ENCODE data around the gene FRMPD4. TPM values are rescaled to one million over a fixed set of nuclear protein-coding genes. Genes with fewer than 3 reads are reported as not detected.

Gene FRMPD4
- total RNA-seq, 2 experiments from 2014 or later, result not detected

- no peaks in the 10 kb centered on the region for H3K36me3 Mint-ChIP-seq (ENCODE audit: low read depth)
Measured at GRCh38 chrX:12758291-12758690, 620.0 kb downstream of the FRMPD4 start.

GRCh38 chrX:12767856-12768255 is 629.6 kb downstream of the FRMPD4 start:
- TF ChIP-seq CTCF (IDR thresholded peaks at IDR 0.05), result no peak
- POLR2A ChIA-PET, result no interaction called here
- no peak overlapping the region for H3K4me3 ChIP-seq (ENCODE audit: low read length)
- intact Hi-C loops (cut with DNase I, micrococcal nuclease), result loop anchor here in 1 of 2 experiments (5.0 kb wide), 1 partner anchor 1626 kb away; no protein-coding TSS in a partner anchor
- H3K4me1 ChIP-seq (ENCODE audit: insufficient read depth, low read length), result peaks cover 6% of the 10 kb centered on the region
- no peaks in the 10 kb centered on the region for H3K36me3 ChIP-seq (ENCODE audit: insufficient read depth, low read length)
- Mint-ChIP-seq H3K9me3 (no peaks in the 10 kb centered on the region), H3K36me3 (ENCODE audit: low read depth) (no peaks in the 10 kb centered on the region), H3K27ac (no peak overlapping the region), H3K27me3 (peaks cover 4% of the 10 kb centered on the region), H3K4me1 (ENCODE audit: low read depth) (peaks cover 13% of the 10 kb centered on the region), H3K4me3 (no peak overlapping the region)
- no peaks in the 10 kb centered on the region for H3K27me3 ChIP-seq (ENCODE audit: control insufficient read depth in 1 of 2, insufficient read depth in 2 of 2, low read length in 2 of 2)
- ATAC-seq (ENCODE audit: poor library complexity) (no peak), DNase-seq (no peak)
- no peak overlapping the region for H3K27ac ChIP-seq (ENCODE audit: low read depth in 1 of 2, low read length in 2 of 2)
- CTCF ChIA-PET, result no interaction called here
- no peaks in the 10 kb centered on the region for H3K9me3 ChIP-seq (ENCODE audit: control insufficient read depth in 1 of 2, insufficient read depth in 1 of 2, low read length in 2 of 2)

More at GRCh38 chrX:12758291-12758690, 620.0 kb downstream of the FRMPD4 start:
- ATAC-seq (ENCODE audit: poor library complexity) (no peak), DNase-seq (no peak)
- Mint-ChIP-seq H3K27ac (no peak overlapping the region), H3K27me3 (peaks cover 10% of the 10 kb centered on the region), H3K4me1 (ENCODE audit: low read depth) (no peaks in the 10 kb centered on the region), H3K9me3 (no peaks in the 10 kb centered on the region), H3K4me3 (no peak overlapping the region)
- no peak overlapping the region for H3K27ac ChIP-seq (ENCODE audit: low read depth in 1 of 2, low read length in 2 of 2)
- H3K27me3 ChIP-seq (ENCODE audit: control insufficient read depth in 1 of 2, insufficient read depth in 2 of 2, low read length in 2 of 2), result peaks cover 0 to 2% of the 10 kb centered on the region in 2 experiments
- ChIA-PET POLR2A (no interaction called here), CTCF (no interaction called here)
- no peaks in the 10 kb centered on the region for H3K4me1 ChIP-seq (ENCODE audit: insufficient read depth, low read length)
- no peaks in the 10 kb centered on the region for H3K36me3 ChIP-seq (ENCODE audit: insufficient read depth, low read length)
- no peak for TF ChIP-seq CTCF (IDR thresholded peaks at IDR 0.05)
- no peak overlapping the region for H3K4me3 ChIP-seq (ENCODE audit: low read length)
- no peaks in the 10 kb centered on the region for H3K9me3 ChIP-seq (ENCODE audit: control insufficient read depth in 1 of 2, insufficient read depth in 1 of 2, low read length in 2 of 2)
- intact Hi-C loops (cut with DNase I, micrococcal nuclease), result no loop called here

GRCh38 chrX:12768491-12768890 is 630.2 kb downstream of the FRMPD4 start:
- no peaks in the 10 kb centered on the region for H3K9me3 ChIP-seq (ENCODE audit: control insufficient read depth in 1 of 2, insufficient read depth in 1 of 2, low read length in 2 of 2)
- intact Hi-C loops (cut with DNase I, micrococcal nuclease), result loop anchor here in 1 of 2 experiments (5.0 kb wide), 1 partner anchor 1626 kb away; no protein-coding TSS in a partner anchor
- H3K4me1 Mint-ChIP-seq (ENCODE audit: low read depth), result peaks cover 13% of the 10 kb centered on the region
- DNase-seq, result no peak
- ATAC-seq (ENCODE audit: poor library complexity), result no peak
- no peaks in the 10 kb centered on the region for H3K9me3 Mint-ChIP-seq
- H3K27ac ChIP-seq (ENCODE audit: low read depth in 1 of 2, low read length in 2 of 2), result no peak overlapping the region
- H3K4me3 ChIP-seq (ENCODE audit: low read length), result no peak overlapping the region
- no peak for TF ChIP-seq CTCF (IDR thresholded peaks at IDR 0.05)
- no peak overlapping the region for H3K4me3 Mint-ChIP-seq
- H3K27ac Mint-ChIP-seq, result no peak overlapping the region
- no peaks in the 10 kb centered on the region for H3K36me3 ChIP-seq (ENCODE audit: insufficient read depth, low read length)
- peaks cover 4% of the 10 kb centered on the region for H3K27me3 Mint-ChIP-seq
- peaks cover 6% of the 10 kb centered on the region for H3K4me1 ChIP-seq (ENCODE audit: insufficient read depth, low read length)
- ChIA-PET POLR2A (no interaction called here), CTCF (no interaction called here)
- H3K27me3 ChIP-seq (ENCODE audit: control insufficient read depth in 1 of 2, insufficient read depth in 2 of 2, low read length in 2 of 2), result no peaks in the 10 kb centered on the region
- no peaks in the 10 kb centered on the region for H3K36me3 Mint-ChIP-seq (ENCODE audit: low read depth)
